Astrocyte (in vitro differentiated cells and primary cell): Measurements from ENCODE around the gene ULK4. TPM values are rescaled to one million over a fixed set of nuclear protein-coding genes. Genes with fewer than 3 reads are reported as not detected.

ENCODE experiments used
- DNase-seq: peaks from one replicate; pipeline ENCODE4 v3.0.0-alpha.2; 2010; ENCODE audit warnings: low read depth
- FAIRE-seq: peaks from 2 replicates; lab custom pipeline; 2011; peaks lifted over from hg19 to GRCh38; lab: Jason Lieb, UNC
- H2AFZ ChIP-seq: 2 replicates; pipeline ENCODE4 v1.6.0; 2012; ENCODE audit warnings: low read depth, low read length, inconsistent platforms
- H3K27ac ChIP-seq: 2 replicates; pipeline ENCODE4 v1.5.1; 2011; ENCODE audit warnings: low read depth, low read length, inconsistent platforms
- H3K27me3 ChIP-seq: 2 replicates; pipeline ENCODE4 v1.6.0; 2011; ENCODE audit warnings: low read length, inconsistent platforms; ENCODE audit not compliant: insufficient read depth
- H3K36me3 ChIP-seq: 2 replicates; pipeline ENCODE4 v1.5.1; 2011; ENCODE audit warnings: low read length, inconsistent platforms; ENCODE audit not compliant: insufficient read depth
- H3K4me1 ChIP-seq: 2 replicates; pipeline ENCODE4 v1.5.1; 2011; ENCODE audit warnings: low read length, inconsistent platforms; ENCODE audit not compliant: insufficient read depth
- H3K4me2 ChIP-seq: 2 replicates; pipeline ENCODE4 v1.6.0; 2012; ENCODE audit warnings: low read length, inconsistent platforms
- H3K4me3 ChIP-seq: 2 replicates; pipeline ENCODE4 v1.5.1; 2011; ENCODE audit warnings: low read depth, mild to moderate bottlenecking, low read length, inconsistent platforms; ENCODE audit not compliant: insufficient read depth
- H3K79me2 ChIP-seq: 2 replicates; pipeline ENCODE4 v1.6.0; 2012; ENCODE audit warnings: mild to moderate bottlenecking, low read length, inconsistent platforms; ENCODE audit not compliant: insufficient read depth
- H3K9ac ChIP-seq: 2 replicates; pipeline ENCODE4 v1.6.0; 2012; ENCODE audit warnings: mild to moderate bottlenecking, low read length, inconsistent platforms
- H3K9me3 ChIP-seq: 2 replicates; pipeline ENCODE4 v1.5.1; 2012; ENCODE audit warnings: low read depth, mild to moderate bottlenecking, low read length, inconsistent platforms; ENCODE audit not compliant: insufficient read depth
- H4K20me1 ChIP-seq: 2 replicates; pipeline ENCODE4 v1.6.0; 2012; ENCODE audit warnings: low read length, inconsistent platforms; ENCODE audit not compliant: insufficient read depth
- H3K27ac Mint-ChIP-seq: one replicate; pipeline ENCODE4 v1.8.0; 2021; ENCODE audit warnings: mild to moderate bottlenecking, mixed read lengths; ENCODE audit not compliant: unreplicated experiment
- H3K27me3 Mint-ChIP-seq: one replicate; pipeline ENCODE4 v1.8.0; 2021; ENCODE audit warnings: low read depth, mixed read lengths; ENCODE audit not compliant: unreplicated experiment
- H3K36me3 Mint-ChIP-seq: one replicate; pipeline ENCODE4 v1.8.0; 2021; ENCODE audit warnings: low read depth, mixed read lengths; ENCODE audit not compliant: unreplicated experiment
- H3K4me1 Mint-ChIP-seq: one replicate; pipeline ENCODE4 v1.8.0; 2021; ENCODE audit warnings: low read depth, mixed read lengths; ENCODE audit not compliant: unreplicated experiment
- H3K4me3 Mint-ChIP-seq: one replicate; pipeline ENCODE4 v1.8.0; 2021; ENCODE audit warnings: mild to moderate bottlenecking, moderate library complexity, mixed read lengths; ENCODE audit not compliant: unreplicated experiment
- H3K9me3 Mint-ChIP-seq: one replicate; pipeline ENCODE4 v1.8.0; 2021; ENCODE audit warnings: mild to moderate bottlenecking, mixed read lengths; ENCODE audit not compliant: unreplicated experiment
- CTCF ChIP-seq: IDR thresholded peaks from 2 replicates; pipeline ENCODE4 v1.5.1; 2011; ENCODE audit warnings: low read depth, mild to moderate bottlenecking, inconsistent platforms, low read length, moderate library complexity; ENCODE audit not compliant: insufficient read depth
- EZH2 ChIP-seq: IDR thresholded peaks from 2 replicates; pipeline ENCODE4 v1.6.1; 2012; ENCODE audit warnings: mild to moderate bottlenecking, low read length, inconsistent platforms; ENCODE audit not compliant: insufficient read depth
- total RNA-seq: library from RNA; stranded (reverse); gene quantifications from 2 replicates; pipeline ENCODE4 v1.2.1, GENCODE V29; 2021

ULK4 gene
- total RNA-seq, 1 donor from 2014 or later: 6.6 TPM

GRCh38 chr3:41683666-41684350 is 278.1 kb downstream of the ULK4 start:
- peak overlapping the region; percentile 60 for H3K4me3 Mint-ChIP-seq
- DNase-seq: peak; percentile 82
- no peaks in the 10 kb centered on the region for H3K9me3 Mint-ChIP-seq
- H3K9me3 ChIP-seq: no peaks in the 10 kb centered on the region
- peaks cover 60% of the 10 kb centered on the region for H3K4me1 Mint-ChIP-seq
- peak overlapping the region; percentile 99 for H3K27ac Mint-ChIP-seq
- H3K36me3 ChIP-seq: no peaks in the 10 kb centered on the region
- H3K27ac ChIP-seq: peak overlapping the region; percentile 79
- peaks cover 36% of the 10 kb centered on the region for H3K4me1 ChIP-seq
- no peaks in the 10 kb centered on the region for H3K27me3 ChIP-seq
- no peaks in the 10 kb centered on the region for H3K27me3 Mint-ChIP-seq
- TF ChIP-seq EZH2 (no peak), CTCF (no peak)
- no peaks in the 10 kb centered on the region for H3K36me3 Mint-ChIP-seq
- H4K20me1 ChIP-seq: no peaks in the 10 kb centered on the region
- H3K4me3 ChIP-seq: no peak overlapping the region
- H3K4me2 ChIP-seq: peak overlapping the region; percentile 53
- FAIRE-seq: no peak
- H2AFZ ChIP-seq: no peak overlapping the region
- H3K9ac ChIP-seq: peak overlapping the region; percentile 40
- no peaks in the 10 kb centered on the region for H3K79me2 ChIP-seq

GRCh38 chr3:41682996-41683395 is 278.9 kb downstream of the ULK4 start:
- H3K27me3 Mint-ChIP-seq: no peaks in the 10 kb centered on the region
- Histone ChIP-seq H3K4me1 (peaks cover 31% of the 10 kb centered on the region), H3K9me3 (no peaks in the 10 kb centered on the region), H3K4me3 (no peak overlapping the region), H3K27me3 (no peaks in the 10 kb centered on the region), H3K36me3 (no peaks in the 10 kb centered on the region), H3K4me2 (peak overlapping the region; percentile 53), H4K20me1 (no peaks in the 10 kb centered on the region), H3K79me2 (no peaks in the 10 kb centered on the region), H2AFZ (no peak overlapping the region), H3K9ac (peak overlapping the region; percentile 40), H3K27ac (peak overlapping the region; percentile 79)
- peak overlapping the region; percentile 99 for H3K27ac Mint-ChIP-seq
- TF ChIP-seq EZH2 (no peak), CTCF (no peak)
- FAIRE-seq (peak; percentile 9), DNase-seq (peak; percentile 95)
- H3K4me3 Mint-ChIP-seq: peak overlapping the region; percentile 2
- H3K9me3 Mint-ChIP-seq: no peaks in the 10 kb centered on the region
- peaks cover 58% of the 10 kb centered on the region for H3K4me1 Mint-ChIP-seq
- H3K36me3 Mint-ChIP-seq: no peaks in the 10 kb centered on the region

- no peak overlapping the region for H3K4me3 ChIP-seq
- peak overlapping the region; percentile 53 for H3K4me2 ChIP-seq
- FAIRE-seq (no peak), DNase-seq (no peak)
- H3K36me3 Mint-ChIP-seq: no peaks in the 10 kb centered on the region
- peaks cover 31% of the 10 kb centered on the region for H3K4me1 ChIP-seq
- TF ChIP-seq EZH2: no peak
- TF ChIP-seq CTCF: no peak
- H3K4me3 Mint-ChIP-seq: peak overlapping the region; percentile 73
- no peaks in the 10 kb centered on the region for H4K20me1 ChIP-seq
- H3K27me3 Mint-ChIP-seq: no peaks in the 10 kb centered on the region
- H3K27me3 ChIP-seq: no peaks in the 10 kb centered on the region
- no peak overlapping the region for H2AFZ ChIP-seq
- H3K9ac ChIP-seq: peak overlapping the region; percentile 40
- no peaks in the 10 kb centered on the region for H3K9me3 ChIP-seq
- no peaks in the 10 kb centered on the region for H3K36me3 ChIP-seq
- H3K79me2 ChIP-seq: no peaks in the 10 kb centered on the region
- H3K4me1 Mint-ChIP-seq: peaks cover 58% of the 10 kb centered on the region
- H3K27ac ChIP-seq: peak overlapping the region; percentile 79
- H3K27ac Mint-ChIP-seq: peak overlapping the region; percentile 99
- H3K9me3 Mint-ChIP-seq: no peaks in the 10 kb centered on the region
These were observed 279.5 kb downstream of the ULK4 start for GRCh38 chr3:41682382-41682781.
